HEK293 (cell line): Measurements from ENCODE around the gene DNAJC30.

Experiments used
- GLIS1 ChIP-seq: fragments of 450-650 bp; formaldehyde crosslinking; IDR thresholded peaks from 2 replicates; pipeline ENCODE4 v1.5.1; 2016; ENCODE audit warnings: missing biosample characterization, missing genetic modification characterization
- HOXC10 ChIP-seq: sonication (generic); formaldehyde crosslinking; IDR thresholded peaks from 2 replicates; pipeline ENCODE4 v1.8.1; 2023; ENCODE audit warnings: mild to moderate bottlenecking, missing genetic modification reagents
- KLF8 ChIP-seq: fragments of 450-650 bp; formaldehyde crosslinking; IDR thresholded peaks from 2 replicates; pipeline ENCODE4 v1.5.1; 2016; ENCODE audit warnings: missing biosample characterization, missing genetic modification characterization
- SP7 ChIP-seq: fragments of 450-650 bp; formaldehyde crosslinking; IDR thresholded peaks from 2 replicates; pipeline ENCODE4 v1.5.1; 2016; ENCODE audit warnings: missing biosample characterization, missing genetic modification characterization
- YY1 ChIP-seq: fragments of 450-650 bp; formaldehyde crosslinking; IDR thresholded peaks from 2 replicates; pipeline ENCODE4 v1.5.1; 2018; ENCODE audit warnings: missing biosample characterization, missing genetic modification characterization
- ZNF121 ChIP-seq: fragments of 450-650 bp; formaldehyde crosslinking; IDR thresholded peaks from 2 replicates; pipeline ENCODE4 v1.5.1; 2016; ENCODE audit warnings: missing biosample characterization, missing genetic modification characterization
- ZNF2 ChIP-seq: fragments of 450-650 bp; formaldehyde crosslinking; IDR thresholded peaks from 2 replicates; pipeline ENCODE4 v1.5.1; 2016; ENCODE audit warnings: missing biosample characterization, missing genetic modification characterization
- ZNF23 ChIP-seq: fragments of 450-650 bp; formaldehyde crosslinking; IDR thresholded peaks from 2 replicates; pipeline ENCODE4 v1.5.1; 2016; ENCODE audit warnings: missing biosample characterization, missing genetic modification characterization, borderline replicate concordance
- ZNF24 ChIP-seq: fragments of 450-650 bp; formaldehyde crosslinking; IDR thresholded peaks from 2 replicates; pipeline ENCODE4 v1.5.1; 2016; ENCODE audit warnings: missing biosample characterization, missing genetic modification characterization
- ZNF792 ChIP-seq: fragments of 450-650 bp; formaldehyde crosslinking; IDR thresholded peaks from 2 replicates; pipeline ENCODE4 v1.5.1; 2016; ENCODE audit warnings: missing biosample characterization, missing genetic modification characterization
- TF ChIP-seq, protein P1 (sequence below): fragments of 450-650 bp; formaldehyde crosslinking; IDR thresholded peaks from 2 replicates; pipeline ENCODE4 v1.5.1; 2016; ENCODE audit warnings: missing biosample characterization, missing genetic modification characterization
- TF ChIP-seq, protein P2 (sequence below): fragments of 450-650 bp; formaldehyde crosslinking; IDR thresholded peaks from 2 replicates; pipeline ENCODE4 v1.5.1; 2016; ENCODE audit warnings: missing biosample characterization, missing genetic modification characterization
- TF ChIP-seq, protein P3 (sequence below): fragments of 450-650 bp; formaldehyde crosslinking; IDR thresholded peaks from 2 replicates; pipeline ENCODE4 v1.5.1; 2016; ENCODE audit warnings: missing biosample characterization, missing genetic modification characterization

DNA sequence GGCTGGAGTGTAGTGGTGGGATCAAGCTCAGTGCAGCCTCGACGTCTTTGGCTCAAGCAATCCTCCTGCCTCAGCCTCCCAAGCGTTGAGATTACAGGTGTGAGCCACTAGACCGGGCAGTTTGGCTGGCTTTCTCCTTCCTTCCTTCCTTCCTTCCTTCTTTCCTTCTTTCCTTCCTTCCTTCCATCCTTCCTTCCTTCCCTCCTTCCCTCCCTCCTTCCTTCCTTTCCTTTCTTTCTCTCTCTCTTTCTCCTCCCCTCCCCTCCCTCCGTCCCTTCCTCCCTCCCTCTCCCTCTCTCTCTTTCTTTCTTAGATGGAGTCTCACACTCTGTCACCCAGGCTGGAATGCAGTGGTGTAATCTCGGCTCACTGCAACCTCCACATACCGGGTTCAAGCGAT, 23.3 kb downstream of the DNAJC30 start:
- TF ChIP-seq GLIS1 (tag by site-specific recombination), result no peak
- no peak for TF ChIP-seq ZNF24 (tag by site-specific recombination)
- TF ChIP-seq, protein P1, sequence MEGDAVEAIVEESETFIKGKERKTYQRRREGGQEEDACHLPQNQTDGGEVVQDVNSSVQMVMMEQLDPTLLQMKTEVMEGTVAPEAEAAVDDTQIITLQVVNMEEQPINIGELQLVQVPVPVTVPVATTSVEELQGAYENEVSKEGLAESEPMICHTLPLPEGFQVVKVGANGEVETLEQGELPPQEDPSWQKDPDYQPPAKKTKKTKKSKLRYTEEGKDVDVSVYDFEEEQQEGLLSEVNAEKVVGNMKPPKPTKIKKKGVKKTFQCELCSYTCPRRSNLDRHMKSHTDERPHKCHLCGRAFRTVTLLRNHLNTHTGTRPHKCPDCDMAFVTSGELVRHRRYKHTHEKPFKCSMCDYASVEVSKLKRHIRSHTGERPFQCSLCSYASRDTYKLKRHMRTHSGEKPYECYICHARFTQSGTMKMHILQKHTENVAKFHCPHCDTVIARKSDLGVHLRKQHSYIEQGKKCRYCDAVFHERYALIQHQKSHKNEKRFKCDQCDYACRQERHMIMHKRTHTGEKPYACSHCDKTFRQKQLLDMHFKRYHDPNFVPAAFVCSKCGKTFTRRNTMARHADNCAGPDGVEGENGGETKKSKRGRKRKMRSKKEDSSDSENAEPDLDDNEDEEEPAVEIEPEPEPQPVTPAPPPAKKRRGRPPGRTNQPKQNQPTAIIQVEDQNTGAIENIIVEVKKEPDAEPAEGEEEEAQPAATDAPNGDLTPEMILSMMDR (tag by site-specific recombination), result no peak
- no peak for TF ChIP-seq ZNF2 (tag by site-specific recombination)
- no peak for TF ChIP-seq ZNF23 (tag by site-specific recombination)
- TF ChIP-seq, protein P2, sequence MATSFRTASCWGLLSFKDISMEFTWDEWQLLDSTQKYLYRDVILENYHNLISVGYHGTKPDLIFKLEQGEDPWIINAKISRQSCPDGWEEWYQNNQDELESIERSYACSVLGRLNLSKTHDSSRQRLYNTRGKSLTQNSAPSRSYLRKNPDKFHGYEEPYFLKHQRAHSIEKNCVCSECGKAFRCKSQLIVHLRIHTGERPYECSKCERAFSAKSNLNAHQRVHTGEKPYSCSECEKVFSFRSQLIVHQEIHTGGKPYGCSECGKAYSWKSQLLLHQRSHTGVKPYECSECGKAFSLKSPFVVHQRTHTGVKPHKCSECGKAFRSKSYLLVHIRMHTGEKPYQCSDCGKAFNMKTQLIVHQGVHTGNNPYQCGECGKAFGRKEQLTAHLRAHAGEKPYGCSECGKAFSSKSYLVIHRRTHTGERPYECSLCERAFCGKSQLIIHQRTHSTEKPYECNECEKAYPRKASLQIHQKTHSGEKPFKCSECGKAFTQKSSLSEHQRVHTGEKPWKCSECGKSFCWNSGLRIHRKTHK, result no peak
- no peak for TF ChIP-seq YY1
- TF ChIP-seq, protein P3, sequence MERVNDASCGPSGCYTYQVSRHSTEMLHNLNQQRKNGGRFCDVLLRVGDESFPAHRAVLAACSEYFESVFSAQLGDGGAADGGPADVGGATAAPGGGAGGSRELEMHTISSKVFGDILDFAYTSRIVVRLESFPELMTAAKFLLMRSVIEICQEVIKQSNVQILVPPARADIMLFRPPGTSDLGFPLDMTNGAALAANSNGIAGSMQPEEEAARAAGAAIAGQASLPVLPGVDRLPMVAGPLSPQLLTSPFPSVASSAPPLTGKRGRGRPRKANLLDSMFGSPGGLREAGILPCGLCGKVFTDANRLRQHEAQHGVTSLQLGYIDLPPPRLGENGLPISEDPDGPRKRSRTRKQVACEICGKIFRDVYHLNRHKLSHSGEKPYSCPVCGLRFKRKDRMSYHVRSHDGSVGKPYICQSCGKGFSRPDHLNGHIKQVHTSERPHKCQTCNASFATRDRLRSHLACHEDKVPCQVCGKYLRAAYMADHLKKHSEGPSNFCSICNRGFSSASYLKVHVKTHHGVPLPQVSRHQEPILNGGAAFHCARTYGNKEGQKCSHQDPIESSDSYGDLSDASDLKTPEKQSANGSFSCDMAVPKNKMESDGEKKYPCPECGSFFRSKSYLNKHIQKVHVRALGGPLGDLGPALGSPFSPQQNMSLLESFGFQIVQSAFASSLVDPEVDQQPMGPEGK, result no peak
- no peak for TF ChIP-seq HOXC10 (CRISPR knock-in tag)
- TF ChIP-seq SP7 (tag by site-specific recombination), result no peak
- TF ChIP-seq ZNF792 (tag by site-specific recombination), result no peak
- no peak for TF ChIP-seq ZNF121 (tag by site-specific recombination)
- TF ChIP-seq KLF8 (tag by site-specific recombination), result no peak
